H9 (cell line): ENCODE data around the gene CMSS1. TPM values are rescaled to one million over a fixed set of nuclear protein-coding genes. Genes with fewer than 3 reads are reported as not detected.
A peak's percentile ranks its signal among the peaks of the same experiment; 100 is the strongest.

Source experiments
- DNase-seq: peaks from one replicate; pipeline ENCODE4 v3.0.0-alpha.2; 2017
- H2AFZ ChIP-seq: one replicate; pipeline ENCODE4 v1.6.1; 2013; ENCODE audit warnings: mild to moderate bottlenecking, low read length, control low read depth, moderate library complexity
- H2AK5ac ChIP-seq: 2 replicates; pipeline ENCODE4 v1.6.1; 2013; ENCODE audit warnings: low read length, control low read depth, mixed read lengths; ENCODE audit not compliant: insufficient read length
- H2BK120ac ChIP-seq: one replicate; pipeline ENCODE4 v1.6.1; 2013; ENCODE audit warnings: low read depth, mild to moderate bottlenecking, low read length, control low read depth, inconsistent platforms; ENCODE audit not compliant: poor library complexity, severe bottlenecking
- H2BK12ac ChIP-seq: 2 replicates; pipeline ENCODE4 v1.6.1; 2013; ENCODE audit warnings: low read length, control low read depth, mixed read lengths, low read depth; ENCODE audit not compliant: insufficient read length
- H2BK15ac ChIP-seq: 2 replicates; pipeline ENCODE4 v1.6.1; 2013; ENCODE audit warnings: low read depth, low read length, control low read depth
- H2BK20ac ChIP-seq: one replicate; pipeline ENCODE4 v1.6.1; 2013; ENCODE audit warnings: low read depth, mild to moderate bottlenecking, low read length, control low read depth, inconsistent platforms; ENCODE audit not compliant: poor library complexity, severe bottlenecking
- H2BK5ac ChIP-seq: 2 replicates; pipeline ENCODE4 v1.6.1; 2013; ENCODE audit warnings: low read length, control low read depth, mixed read lengths; ENCODE audit not compliant: insufficient read length
- H3K14ac ChIP-seq: 2 replicates; pipeline ENCODE4 v1.6.1; 2013; ENCODE audit warnings: low read length, control low read depth; ENCODE audit not compliant: insufficient read depth
- H3K18ac ChIP-seq: 2 replicates; pipeline ENCODE4 v1.6.1; 2013; ENCODE audit warnings: low read depth, mild to moderate bottlenecking, mixed read lengths, low read length, control low read depth; ENCODE audit not compliant: insufficient read length
- H3K23ac ChIP-seq: 2 replicates; pipeline ENCODE4 v1.6.1; 2013; ENCODE audit warnings: low read length, control low read depth, mixed read lengths, low read depth; ENCODE audit not compliant: insufficient read length
- H3K23me2 ChIP-seq: 2 replicates; pipeline ENCODE4 v1.6.1; 2013; ENCODE audit warnings: low read depth, mild to moderate bottlenecking, mixed read lengths, low read length, control low read depth; ENCODE audit not compliant: insufficient read length, poor library complexity, severe bottlenecking
- H3K27ac ChIP-seq: 2 replicates; pipeline ENCODE4 v1.5.1; 2013; ENCODE audit warnings: low read length, control low read depth, mixed read lengths, low read depth; ENCODE audit not compliant: insufficient read length
- H3K27me3 ChIP-seq: 2 replicates; pipeline ENCODE4 v1.6.1; 2013; ENCODE audit warnings: low read length, control low read depth, inconsistent platforms; ENCODE audit not compliant: insufficient read depth
- H3K4ac ChIP-seq: 2 replicates; pipeline ENCODE4 v1.6.1; 2013; ENCODE audit warnings: low read depth, mild to moderate bottlenecking, control low read depth, inconsistent platforms, low read length, moderate library complexity
- H3K4me1 ChIP-seq: 2 replicates; pipeline ENCODE4 v1.6.1; 2013; ENCODE audit warnings: low read length, control low read depth, inconsistent platforms; ENCODE audit not compliant: insufficient read depth
- H3K4me2 ChIP-seq: 2 replicates; pipeline ENCODE4 v1.6.1; 2013; ENCODE audit warnings: low read length, control low read depth, mixed read lengths; ENCODE audit not compliant: insufficient read length, insufficient read depth
- H3K56ac ChIP-seq: 2 replicates; pipeline ENCODE4 v1.6.1; 2013; ENCODE audit warnings: low read depth, mild to moderate bottlenecking, mixed read lengths, low read length, control low read depth; ENCODE audit not compliant: insufficient read length
- H3K79me1 ChIP-seq: 2 replicates; pipeline ENCODE4 v1.6.1; 2013; ENCODE audit warnings: low read depth, mild to moderate bottlenecking, moderate library complexity, low read length, control low read depth, inconsistent platforms; ENCODE audit not compliant: insufficient read depth, poor library complexity, severe bottlenecking
- H3K79me2 ChIP-seq: 2 replicates; pipeline ENCODE4 v1.6.1; 2013; ENCODE audit warnings: low read length, control low read depth, inconsistent platforms; ENCODE audit not compliant: insufficient read depth
- H3K9ac ChIP-seq: 2 replicates; pipeline ENCODE4 v1.6.1; 2013; ENCODE audit warnings: low read length, control low read depth, mixed read lengths; ENCODE audit not compliant: insufficient read length; ENCODE audit errors: extremely low read depth
- H3K9me3 ChIP-seq: one replicate; pipeline ENCODE4 v1.6.1; 2013; ENCODE audit warnings: low read depth, low read length, inconsistent platforms; ENCODE audit not compliant: control insufficient read depth
- H3T11ph ChIP-seq: one replicate; pipeline ENCODE4 v1.6.1; 2013; ENCODE audit warnings: mild to moderate bottlenecking, low read length, control low read depth, inconsistent platforms
- H4K20me1 ChIP-seq: one replicate; pipeline ENCODE4 v1.6.1; 2013; ENCODE audit not compliant: control insufficient read depth, insufficient read length, insufficient read depth
- H4K5ac ChIP-seq: 2 replicates; pipeline ENCODE4 v1.6.1; 2013; ENCODE audit warnings: low read depth, mild to moderate bottlenecking, mixed read lengths, low read length, control low read depth; ENCODE audit not compliant: insufficient read length
- H4K8ac ChIP-seq: replicated peaks from 2 replicates; pipeline ENCODE4 v1.6.1; 2013; ENCODE audit warnings: low read length, control low read depth, mixed read lengths, low read depth; ENCODE audit not compliant: insufficient read length
- H4K91ac ChIP-seq: 2 replicates; pipeline ENCODE4 v1.6.1; 2013; ENCODE audit warnings: low read depth, mild to moderate bottlenecking, moderate library complexity, mixed read lengths, low read length, control low read depth; ENCODE audit not compliant: insufficient read length
- H3K27ac Mint-ChIP-seq, 3 experiments: 2 replicates in 2 of 3; 3 replicates in 1 of 3; pipeline ENCODE4 v1.8.0; 2020 to 2021; ENCODE audit warnings: mixed read lengths in 3 of 3, mild to moderate bottlenecking in 1 of 3, moderate library complexity in 1 of 3
- H3K27me3 Mint-ChIP-seq: 2 replicates; pipeline ENCODE4 v1.8.0; 2021; ENCODE audit warnings: low read depth, mild to moderate bottlenecking, moderate library complexity, mixed read lengths
- H3K36me3 Mint-ChIP-seq, 3 experiments: 2 replicates in 2 of 3; 3 replicates in 1 of 3; pipeline ENCODE4 v1.8.0; 2020 to 2021; ENCODE audit warnings: low read depth in 3 of 3, mixed read lengths in 3 of 3; ENCODE audit not compliant: insufficient read depth in 1 of 3
- H3K4me1 Mint-ChIP-seq, 2 experiments: 2 replicates each; pipeline ENCODE4 v1.8.0; 2020; ENCODE audit warnings: mixed read lengths in 2 of 2
- H3K4me3 Mint-ChIP-seq, 2 experiments: 2 replicates in 1 of 2; 3 replicates in 1 of 2; pipeline ENCODE4 v1.8.0; 2020 to 2021; ENCODE audit warnings: mild to moderate bottlenecking in 2 of 2, mixed read lengths in 2 of 2, moderate library complexity in 1 of 2
- H3K9me3 Mint-ChIP-seq, 2 experiments: 2 replicates in 1 of 2; 3 replicates in 1 of 2; pipeline ENCODE4 v1.8.0; 2020; ENCODE audit warnings: mild to moderate bottlenecking in 2 of 2, mixed read lengths in 2 of 2, moderate library complexity in 1 of 2
- WGBS: extraction: QIAGEN DNeasy Blood & Tissue Kit; methylation state at CpG from one replicate; pipeline ENCODE4 v1.1.7; 2013; ENCODE audit warnings: missing lambda C conversion rate, low lambda C conversion rate, mixed read lengths; ENCODE audit not compliant: insufficient read length; ENCODE audit errors: extremely low coverage; 5-methylcytosine and 5-hydroxymethylcytosine counted together
- total RNA-seq: library from RNA; stranded (reverse); gene quantifications from 2 replicates; pipeline ENCODE4 v1.2.1, GENCODE V29; 2021
- TF ChIP-seq, protein P1 (sequence below): fragments of 200-600 bp; sonication (generic); conservative IDR thresholded peaks from 3 replicates; pipeline ENCODE4 v1.8.0; 2021; ENCODE audit warnings: antibody characterized with exemption, mild to moderate bottlenecking

Gene CMSS1
- total RNA-seq, 1 experiment from 2014 or later = 61.8 TPM

GRCh38 chr3:99938270-99938911, 120.7 kb downstream of the CMSS1 start:
- Histone ChIP-seq H2BK15ac (no peak overlapping the region), H4K20me1 (no peaks in the 10 kb centered on the region), H3K4me1 (no peaks in the 10 kb centered on the region; the same call in 1 of the 2 replicates), H3K23me2 (no peaks in the 10 kb centered on the region), H2AFZ (no peak overlapping the region), H4K5ac (no peak overlapping the region), H2BK120ac (no peak overlapping the region), H3K4ac (no peak overlapping the region), H3K9me3 (no peaks in the 10 kb centered on the region), H3K27me3 (no peaks in the 10 kb centered on the region), H3K18ac (no peak overlapping the region), H3T11ph (no peak overlapping the region), H3K4me2 (no peak overlapping the region), H3K56ac (no peak overlapping the region), H3K23ac (no peak overlapping the region), H3K14ac (no peak overlapping the region), H3K79me1 (no peaks in the 10 kb centered on the region), H4K91ac (no peak overlapping the region), H2BK20ac (no peak overlapping the region), H2BK5ac (no peak overlapping the region), H2BK12ac (no peak overlapping the region), H4K8ac (no peak overlapping the region), H2AK5ac (no peak overlapping the region), H3K79me2 (no peaks in the 10 kb centered on the region), H3K9ac (no peak overlapping the region), H3K27ac (no peak overlapping the region)
- H3K27me3 Mint-ChIP-seq = no peaks in the 10 kb centered on the region
- H3K27ac Mint-ChIP-seq = 0 out of 7 replicates have a peak overlapping the region, but pooled peaks of 1 of the 3 experiments have one; percentile 55
- H3K4me1 Mint-ChIP-seq = peaks cover 10 to 12% of the 10 kb centered on the region in 2 experiments; a peak in 3 of 4 replicates
- DNase-seq = no peak
- no peak overlapping the region for H3K4me3 Mint-ChIP-seq
- no peaks in the 10 kb centered on the region for H3K9me3 Mint-ChIP-seq
- WGBS = no CpG with 5 or more reads among the region's 3 CpGs
- TF ChIP-seq, protein P1, sequence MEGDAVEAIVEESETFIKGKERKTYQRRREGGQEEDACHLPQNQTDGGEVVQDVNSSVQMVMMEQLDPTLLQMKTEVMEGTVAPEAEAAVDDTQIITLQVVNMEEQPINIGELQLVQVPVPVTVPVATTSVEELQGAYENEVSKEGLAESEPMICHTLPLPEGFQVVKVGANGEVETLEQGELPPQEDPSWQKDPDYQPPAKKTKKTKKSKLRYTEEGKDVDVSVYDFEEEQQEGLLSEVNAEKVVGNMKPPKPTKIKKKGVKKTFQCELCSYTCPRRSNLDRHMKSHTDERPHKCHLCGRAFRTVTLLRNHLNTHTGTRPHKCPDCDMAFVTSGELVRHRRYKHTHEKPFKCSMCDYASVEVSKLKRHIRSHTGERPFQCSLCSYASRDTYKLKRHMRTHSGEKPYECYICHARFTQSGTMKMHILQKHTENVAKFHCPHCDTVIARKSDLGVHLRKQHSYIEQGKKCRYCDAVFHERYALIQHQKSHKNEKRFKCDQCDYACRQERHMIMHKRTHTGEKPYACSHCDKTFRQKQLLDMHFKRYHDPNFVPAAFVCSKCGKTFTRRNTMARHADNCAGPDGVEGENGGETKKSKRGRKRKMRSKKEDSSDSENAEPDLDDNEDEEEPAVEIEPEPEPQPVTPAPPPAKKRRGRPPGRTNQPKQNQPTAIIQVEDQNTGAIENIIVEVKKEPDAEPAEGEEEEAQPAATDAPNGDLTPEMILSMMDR = no peak
- H3K36me3 Mint-ChIP-seq = no peaks in the 10 kb centered on the region; a peak in 1 of 7 replicates
